ENCODE results near the gene DENND1A.

GRCh38 chr9:123376218-123377071 lies 553.5 kb downstream of the DENND1A start:
- no peak for TF ChIP-seq CTCF (IDR thresholded peaks at IDR 0.05; ENCODE audit: insufficient read depth, low read depth, low read length)
- no peak for TF ChIP-seq EZH2 (IDR thresholded peaks at IDR 0.05; ENCODE audit: insufficient read depth, low read length)

Measured in astrocyte (in vitro differentiated cells and primary cell).